ENCODE measurements around the gene ZNF609. TPM values are rescaled to one million over a fixed set of nuclear protein-coding genes. Genes with fewer than 3 reads are reported as not detected.

ZNF609 gene
- total RNA-seq, 4 donors from 2014 or later: 38.7 to 50.6 (median 43.9) TPM

GRCh38 chr15:64535460-64536243, 75.3 kb downstream of the ZNF609 start:
- no peak overlapping the region for H3K27ac ChIP-seq
- no peaks in the 10 kb centered on the region for H3K27me3 ChIP-seq
- H3K36me3 ChIP-seq: no peaks in the 10 kb centered on the region
- no peak for ATAC-seq
- no peak for TF ChIP-seq CTCF (IDR thresholded peaks at IDR 0.05)
- no peak for TF ChIP-seq EP300 (IDR thresholded peaks at IDR 0.05)
- no peak for TF ChIP-seq POLR2A (IDR thresholded peaks at IDR 0.05)
- no peak for TF ChIP-seq POLR2AphosphoS5 (IDR thresholded peaks at IDR 0.05)
- no peaks in the 10 kb centered on the region for H3K9me3 ChIP-seq
- H3K4me1 ChIP-seq: peaks cover 0 to 25% (median 0%) of the 10 kb centered on the region in 3 donors
- H3K4me3 ChIP-seq: no peak overlapping the region
- WGBS, 2 donors (ENCODE audit: low coverage in 1 of 2): 69 to 75% methylated on average over 2 to 4 of the region's 4 CpGs

- ATAC-seq: no peak
- TF ChIP-seq EP300 (IDR thresholded peaks at IDR 0.05) (no peak), CTCF (IDR thresholded peaks at IDR 0.05) (no peak), POLR2AphosphoS5 (IDR thresholded peaks at IDR 0.05) (no peak), POLR2A (IDR thresholded peaks at IDR 0.05) (no peak)
- Histone ChIP-seq H3K4me3 (no peak overlapping the region), H3K27me3 (no peaks in the 10 kb centered on the region), H3K9me3 (no peaks in the 10 kb centered on the region), H3K36me3 (no peaks in the 10 kb centered on the region), H3K27ac (no peak overlapping the region), H3K4me1 (peaks cover 0 to 25% (median 0%) of the 10 kb centered on the region in 3 donors)
- 79 to 80% methylated on average over 5 to 6 of the region's 6 CpGs for WGBS, 2 donors (ENCODE audit: low coverage in 1 of 2)
Measured at GRCh38 chr15:64536244-64536836, 76.0 kb downstream of the ZNF609 start.

GRCh38 chr15:64542091-64542490, 81.7 kb downstream of the ZNF609 start:
- TF ChIP-seq POLR2A (IDR thresholded peaks at IDR 0.05): no peak
- Histone ChIP-seq H3K4me1 (peaks cover 0 to 6% (median 0%) of the 10 kb centered on the region in 3 donors), H3K4me3 (no peak overlapping the region), H3K27me3 (no peaks in the 10 kb centered on the region), H3K9me3 (no peaks in the 10 kb centered on the region), H3K27ac (no peak overlapping the region), H3K36me3 (no peaks in the 10 kb centered on the region)
- 40 to 43% methylated on average over 1 of the region's 1 CpG for WGBS, 2 donors (ENCODE audit: low coverage in 1 of 2)
- no peak for ATAC-seq

GRCh38 chr15:64544450-64544849, 84.1 kb downstream of the ZNF609 start:
- Histone ChIP-seq H3K4me3 (no peak overlapping the region), H3K27me3 (no peaks in the 10 kb centered on the region), H3K36me3 (no peaks in the 10 kb centered on the region), H3K4me1 (peaks cover 0 to 12% (median 0%) of the 10 kb centered on the region in 3 donors), H3K27ac (no peak overlapping the region), H3K9me3 (no peaks in the 10 kb centered on the region)
- TF ChIP-seq CTCF (IDR thresholded peaks at IDR 0.05) (no peak), EP300 (IDR thresholded peaks at IDR 0.05) (no peak), POLR2A (IDR thresholded peaks at IDR 0.05) (no peak), POLR2AphosphoS5 (IDR thresholded peaks at IDR 0.05) (no peak)
- 86 to 100% methylated on average over 1 of the region's 2 CpGs for WGBS, 2 donors (ENCODE audit: low coverage in 1 of 2)
- ATAC-seq: no peak

GRCh38 chr15:64547275-64547674, 86.9 kb downstream of the ZNF609 start:
- Histone ChIP-seq H3K9me3 (no peaks in the 10 kb centered on the region), H3K36me3 (no peaks in the 10 kb centered on the region), H3K4me3 (no peak overlapping the region), H3K27me3 (no peaks in the 10 kb centered on the region), H3K27ac (no peak overlapping the region), H3K4me1 (peaks cover 0 to 18% (median 0%) of the 10 kb centered on the region in 3 donors)
- no peak for TF ChIP-seq POLR2AphosphoS5 (IDR thresholded peaks at IDR 0.05)
- no peak for TF ChIP-seq EP300 (IDR thresholded peaks at IDR 0.05)
- TF ChIP-seq POLR2A (IDR thresholded peaks at IDR 0.05): no peak
- no peak for TF ChIP-seq CTCF (IDR thresholded peaks at IDR 0.05)
- no peak for ATAC-seq

All from gastroesophageal sphincter (tissue), 4 donors.